Liver (tissue), 9 donors: ENCODE results near the gene FRMD4A. TPM values are rescaled to one million over a fixed set of nuclear protein-coding genes. Genes with fewer than 3 reads are reported as not detected.

Experiments used
- DNase-seq: peaks from one replicate; pipeline ENCODE4 v3.0.0-alpha.2; 2017; ENCODE audit warnings: low spot score
- H3K27ac ChIP-seq, 2 donors: one replicate each; pipeline ENCODE4 v1.7.0; 2013; ENCODE audit warnings: inconsistent platforms in 2 of 2, low read length in 2 of 2, control low read depth in 1 of 2, low read depth in 1 of 2, mild to moderate bottlenecking in 1 of 2
- H3K27me3 ChIP-seq, 4 donors: one replicate each; pipeline versions ENCODE4 v1.6.1 to v1.7.0; 2013; ENCODE audit warnings: low read length in 3 of 4, inconsistent platforms in 1 of 4, mild to moderate bottlenecking in 1 of 4, moderate library complexity in 1 of 4; ENCODE audit not compliant: control insufficient read depth in 4 of 4, insufficient read depth in 4 of 4
- H3K36me3 ChIP-seq, 4 donors: one replicate each; pipeline versions ENCODE4 v1.6.1 to v1.7.0; 2013; ENCODE audit warnings: low read length in 3 of 4, mild to moderate bottlenecking in 3 of 4, low read depth in 1 of 4, moderate library complexity in 1 of 4; ENCODE audit not compliant: control insufficient read depth in 4 of 4, insufficient read depth in 3 of 4
- H3K4me1 ChIP-seq, 4 donors: one replicate each; pipeline versions ENCODE4 v1.6.1 to v1.7.0; 2013; ENCODE audit warnings: low read length in 3 of 4, mild to moderate bottlenecking in 3 of 4, moderate library complexity in 1 of 4; ENCODE audit not compliant: control insufficient read depth in 4 of 4, insufficient read depth in 4 of 4
- H3K4me3 ChIP-seq, 3 donors: one replicate each; pipeline versions ENCODE4 v1.6.1 to v1.7.0; 2013; ENCODE audit warnings: low read length in 3 of 3, control low read depth in 1 of 3, low read depth in 1 of 3, mild to moderate bottlenecking in 1 of 3
- H3K9ac ChIP-seq, 2 donors: one replicate each; pipeline ENCODE4 v1.7.0; 2013; ENCODE audit warnings: low read length in 2 of 2, mild to moderate bottlenecking in 2 of 2, moderate library complexity in 2 of 2, control low read depth in 1 of 2, low read depth in 1 of 2
- H3K9me3 ChIP-seq, 4 donors: one replicate each; pipeline versions ENCODE4 v1.6.1 to v1.7.0; 2013; ENCODE audit warnings: low read length in 3 of 4; ENCODE audit not compliant: control insufficient read depth in 4 of 4
- ATF3 ChIP-seq: IDR thresholded peaks from 2 replicates; pipeline ENCODE4 v1.6.1; 2016; ENCODE audit warnings: antibody characterized with exemption
- CTCF ChIP-seq: fragments of 150-350 bp; IDR thresholded peaks from 2 replicates; pipeline ENCODE4 v1.5.1; 2017; ENCODE audit warnings: improper control_type of control experiment, low read depth, low read length; ENCODE audit not compliant: missing input control
- EGR1 ChIP-seq, 2 donors: IDR thresholded peaks; 2 replicates each; pipeline ENCODE4 v1.6.1; 2016 to 2018; ENCODE audit warnings: antibody characterized with exemption in 2 of 2, low read depth in 2 of 2
- FOXA1 ChIP-seq: IDR thresholded peaks from 2 replicates; pipeline ENCODE4 v1.6.1; 2016; ENCODE audit warnings: antibody characterized with exemption
- FOXA2 ChIP-seq: IDR thresholded peaks from 2 replicates; pipeline ENCODE4 v1.6.1; 2016; ENCODE audit warnings: antibody characterized with exemption
- GABPA ChIP-seq, 2 donors: IDR thresholded peaks in 1 of 2; conservative IDR thresholded peaks in 1 of 2; 2 replicates each; pipeline ENCODE4 v1.6.1; 2016; ENCODE audit warnings: antibody characterized with exemption in 2 of 2, mild to moderate bottlenecking in 1 of 2, moderate library complexity in 1 of 2
- HNF4A ChIP-seq, 2 donors: conservative IDR thresholded peaks; 2 replicates each; pipeline ENCODE4 v1.6.1; 2016; ENCODE audit warnings: antibody characterized with exemption in 2 of 2, mild to moderate bottlenecking in 2 of 2
- HNF4G ChIP-seq: IDR thresholded peaks from 2 replicates; pipeline ENCODE4 v1.6.1; 2016; ENCODE audit warnings: antibody characterized with exemption
- JUND ChIP-seq, 2 donors: IDR thresholded peaks; 2 replicates each; pipeline ENCODE4 v1.6.1; 2016; ENCODE audit warnings: antibody characterized with exemption in 2 of 2
- MAX ChIP-seq: IDR thresholded peaks from 2 replicates; pipeline ENCODE4 v1.6.1; 2016; ENCODE audit warnings: antibody characterized with exemption
- NR2F2 ChIP-seq: IDR thresholded peaks from 2 replicates; pipeline ENCODE4 v1.6.1; 2016; ENCODE audit warnings: antibody characterized with exemption
- RAD21 ChIP-seq, 2 donors: IDR thresholded peaks; 2 replicates each; pipeline ENCODE4 v1.6.1; 2016; ENCODE audit warnings: antibody characterized with exemption in 2 of 2, mild to moderate bottlenecking in 2 of 2
- REST ChIP-seq: IDR thresholded peaks from 2 replicates; pipeline ENCODE4 v1.6.1; 2016; ENCODE audit warnings: antibody characterized with exemption, mild to moderate bottlenecking
- RXRA ChIP-seq, 2 donors: IDR thresholded peaks; 2 replicates each; pipeline ENCODE4 v1.6.1; 2017 to 2018; ENCODE audit warnings: antibody characterized with exemption in 2 of 2, mild to moderate bottlenecking in 1 of 2
- SP1 ChIP-seq: IDR thresholded peaks from 2 replicates; pipeline ENCODE4 v1.6.1; 2018; ENCODE audit warnings: antibody characterized with exemption, mild to moderate bottlenecking
- TAF1 ChIP-seq: conservative IDR thresholded peaks from 2 replicates; pipeline ENCODE4 v1.6.1; 2016; ENCODE audit warnings: antibody characterized with exemption, mild to moderate bottlenecking
- YY1 ChIP-seq: IDR thresholded peaks from 2 replicates; pipeline ENCODE4 v1.6.1; 2016; ENCODE audit warnings: antibody characterized with exemption, mild to moderate bottlenecking
- ZBTB33 ChIP-seq: IDR thresholded peaks from 2 replicates; pipeline ENCODE4 v1.6.1; 2016; ENCODE audit warnings: antibody characterized with exemption
- WGBS: extraction: QIAGEN DNeasy Blood & Tissue Kit; methylation state at CpG from one replicate; pipeline ENCODE4 v1.1.7; 2013; 5-methylcytosine and 5-hydroxymethylcytosine counted together
- polyA plus RNA-seq, 2 donors: library from polyadenylated mRNA; stranded (reverse) in 1 of 2; unstranded in 1 of 2; fragments of 200-250 nt in 1 of 2; fragments of >200 nt in 1 of 2; fragmentation: Nextera tagmentation in 1 of 2; extraction: Ambion mirVana in 1 of 2; gene quantifications; one replicate each; pipeline versions ENCODE4 v1.2.1 to v1.2.3, GENCODE V29; 2013 to 2015
- total RNA-seq, 2 donors: library from RNA; depleted of rRNA; stranded (reverse); fragments of >200 nt; gene quantifications; one replicate each; pipeline ENCODE4 v1.2.3, GENCODE V29; 2014
- donor health status: healthy.
- donor health status: healthy.
- donor health status: healthy.
- donor health status: healthy.
- donor health status: healthy.

Gene FRMD4A
- total and polyA plus RNA-seq, 4 donors = 8.2 to 34.3 (median 13.1) TPM

GRCh38 chr10:14271621-14272020 lies 59.1 kb downstream of the FRMD4A start:
- 93% methylated on average over 3 of the region's 3 CpGs for WGBS
- TF ChIP-seq EGR1 (IDR thresholded peaks at IDR 0.05; ENCODE audit: low read depth in 2 of 2) (no peak), ZBTB33 (no peak), REST (no peak), HNF4G (no peak), FOXA1 (no peak), MAX (no peak), GABPA (IDR thresholded peaks at IDR 0.05 in 1 of 2, conservative IDR thresholded peaks at IDR 0.05 in 1 of 2) (no peak), CTCF (no peak), YY1 (no peak), JUND (IDR thresholded peaks at IDR 0.05) (no peak), HNF4A (conservative IDR thresholded peaks at IDR 0.05) (no peak), NR2F2 (no peak), RAD21 (IDR thresholded peaks at IDR 0.05) (no peak), SP1 (no peak), ATF3 (no peak), TAF1 (no peak), FOXA2 (no peak), RXRA (IDR thresholded peaks at IDR 0.05) (no peak)
- no peaks in the 10 kb centered on the region for H3K4me1 ChIP-seq
- no peaks in the 10 kb centered on the region for H3K9me3 ChIP-seq
- no peak for DNase-seq
- no peaks in the 10 kb centered on the region for H3K36me3 ChIP-seq
- H3K9ac ChIP-seq = no peak overlapping the region
- H3K4me3 ChIP-seq = no peak overlapping the region
- peaks cover 0 to 4% (median 0%) of the 10 kb centered on the region in 4 donors for H3K27me3 ChIP-seq
- no peak overlapping the region for H3K27ac ChIP-seq
